Epithelial cell of prostate (primary cell): ENCODE measurements around the gene ANKRD44.
"Not testable (repeated sequence)": the region's sequence is repeated elsewhere in the genome, so short reads cannot be mapped to it uniquely, and the experiment has no call there.

Experiments used
- DNase-seq: peaks from one replicate; pipeline ENCODE4 v3.0.0-alpha.2; 2011; ENCODE audit warnings: low read depth, low spot score
- H3K27ac ChIP-seq: fragments of 450-650 bp; 2 replicates; pipeline ENCODE4 v1.5.1; 2017; ENCODE audit warnings: mild to moderate bottlenecking

The ANKRD44 gene

GRCh38 chr2:197242719-197243118, 67.9 kb downstream of the ANKRD44 start:
- no peak for DNase-seq
- no peak overlapping the region for H3K27ac ChIP-seq

GRCh38 chr2:197241596-197241995, 69.0 kb downstream of the ANKRD44 start:
- DNase-seq: no peak
- H3K27ac ChIP-seq: no peak overlapping the region

GRCh38 chr2:197241153-197241552, 69.4 kb downstream of the ANKRD44 start:
- DNase-seq: no peak
- no peak overlapping the region for H3K27ac ChIP-seq

- no peak for DNase-seq
- H3K27ac ChIP-seq: no peak overlapping the region
Observed at GRCh38 chr2:197240421-197241041, 70.0 kb downstream of the ANKRD44 start.

- not testable (repeated sequence) for H3K27ac ChIP-seq, DNase-seq
Observed at GRCh38 chr2:197240018-197240417, 70.6 kb downstream of the ANKRD44 start.

- no peak overlapping the region for H3K27ac ChIP-seq
- DNase-seq: no peak
Observed at GRCh38 chr2:197239434-197239833, 71.1 kb downstream of the ANKRD44 start.

- no peak overlapping the region for H3K27ac ChIP-seq
- no peak for DNase-seq
Observed at GRCh38 chr2:197238043-197238365, 72.6 kb downstream of the ANKRD44 start.

- H3K27ac ChIP-seq: no peak overlapping the region
- DNase-seq: no peak
Observed at GRCh38 chr2:197237291-197238042, 73.1 kb downstream of the ANKRD44 start.

- no peak for DNase-seq
Observed at GRCh38 chr2:197236816-197237215, 73.8 kb downstream of the ANKRD44 start.

GRCh38 chr2:197236159-197236558, 74.4 kb downstream of the ANKRD44 start:
- no peak for DNase-seq

More at GRCh38 chr2:197236816-197237215, 73.8 kb downstream of the ANKRD44 start:
- no peak overlapping the region for H3K27ac ChIP-seq

GRCh38 chr2:197235711-197236110, 74.9 kb downstream of the ANKRD44 start:
- H3K27ac ChIP-seq: no peak overlapping the region
- DNase-seq: no peak

More at GRCh38 chr2:197236159-197236558, 74.4 kb downstream of the ANKRD44 start:
- H3K27ac ChIP-seq: no peak overlapping the region

GRCh38 chr2:197234671-197235191, 75.8 kb downstream of the ANKRD44 start:
- no peak overlapping the region for H3K27ac ChIP-seq
- no peak for DNase-seq

- DNase-seq: no peak
Observed at GRCh38 chr2:197233473-197233872, 77.1 kb downstream of the ANKRD44 start.

GRCh38 chr2:197232010-197232409, 78.6 kb downstream of the ANKRD44 start:
- no peak overlapping the region for H3K27ac ChIP-seq
- no peak for DNase-seq

More at GRCh38 chr2:197233473-197233872, 77.1 kb downstream of the ANKRD44 start:
- H3K27ac ChIP-seq: no peak overlapping the region

- no peak overlapping the region for H3K27ac ChIP-seq
- no peak for DNase-seq
Observed at GRCh38 chr2:197229509-197230443, 80.8 kb downstream of the ANKRD44 start.

- no peak overlapping the region for H3K27ac ChIP-seq
- no peak for DNase-seq
Observed at GRCh38 chr2:197223451-197223850, 87.1 kb downstream of the ANKRD44 start.

GRCh38 chr2:197219636-197220035, 90.9 kb downstream of the ANKRD44 start:
- no peak overlapping the region for H3K27ac ChIP-seq
- no peak for DNase-seq

- DNase-seq: no peak
- H3K27ac ChIP-seq: no peak overlapping the region
Observed at GRCh38 chr2:197217541-197217940, 93.0 kb downstream of the ANKRD44 start.

GRCh38 chr2:197216361-197216979, 94.1 kb downstream of the ANKRD44 start:
- DNase-seq: no peak

GRCh38 chr2:197215748-197216360, 94.7 kb downstream of the ANKRD44 start:
- DNase-seq: no peak
- H3K27ac ChIP-seq: no peak overlapping the region

More at GRCh38 chr2:197216361-197216979, 94.1 kb downstream of the ANKRD44 start:
- H3K27ac ChIP-seq: no peak overlapping the region
